ENCODE results near the gene RAB7B. TPM values are rescaled to one million over a fixed set of nuclear protein-coding genes. Genes with fewer than 3 reads are reported as not detected.

The RAB7B gene
- total and polyA plus RNA-seq, 2 donors from 2014 or later = 0.73 to 2.0 TPM

DNA sequence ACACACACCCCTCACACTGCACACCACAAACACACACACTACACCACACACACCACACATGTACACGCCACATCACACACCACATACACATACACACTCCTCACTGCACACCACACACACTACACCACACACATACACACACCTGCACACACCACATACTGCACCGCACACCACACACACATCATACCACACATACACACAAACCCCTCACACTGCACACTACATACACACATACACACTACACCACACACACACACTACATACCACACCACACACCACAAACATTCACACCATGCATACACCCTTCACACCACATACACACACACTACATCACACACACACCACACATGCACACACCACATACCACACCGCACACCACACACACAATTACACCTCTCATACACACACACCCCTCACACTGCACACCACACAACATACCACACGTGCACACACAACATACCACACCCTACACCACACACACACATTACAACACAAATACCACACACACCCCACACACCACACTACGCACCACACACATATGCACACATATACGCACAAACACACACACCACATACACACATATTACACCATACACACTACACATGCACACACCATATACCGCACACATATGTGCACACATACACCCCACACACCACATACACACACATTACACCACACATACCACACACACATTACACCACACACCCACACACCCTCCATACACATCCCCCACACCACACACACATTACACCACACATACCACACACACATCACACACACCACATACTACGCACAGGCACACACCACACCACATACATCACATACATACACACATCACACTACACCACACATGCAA lies 29.6 kb downstream of the RAB7B start:
- Histone ChIP-seq H3K9me3 (ENCODE audit: control insufficient read depth in 2 of 3, insufficient read depth in 1 of 3, low read length in 3 of 3) (peaks cover 0 to 13% (median 0%) of the 10 kb centered on the region in 3 donors), H3K4me3 (ENCODE audit: low read length in 3 of 3) (peak overlapping the region in 1 of 3 donors; percentile 28), H3K36me3 (ENCODE audit: control insufficient read depth in 2 of 3, insufficient read depth in 3 of 3, low read length in 3 of 3) (peaks cover 0 to 8% (median 0%) of the 10 kb centered on the region in 3 donors), H3K27me3 (ENCODE audit: control insufficient read depth, insufficient read depth, low read length) (no peaks in the 10 kb centered on the region), H3K27ac (ENCODE audit: low read depth in 2 of 2, low read length in 2 of 2) (no peak overlapping the region), H3K4me1 (ENCODE audit: control insufficient read depth in 2 of 3, insufficient read depth in 2 of 3, low read depth in 1 of 3, low read length in 3 of 3) (peaks cover 0 to 8% (median 5%) of the 10 kb centered on the region in 3 donors), H3K9ac (ENCODE audit: low read length in 3 of 3) (no peak overlapping the region)
- FAIRE-seq (no peak), DNase-seq (no peak)
- intact Hi-C loops (cut with DNase I) = no loop called here
- TF ChIP-seq, protein P1, sequence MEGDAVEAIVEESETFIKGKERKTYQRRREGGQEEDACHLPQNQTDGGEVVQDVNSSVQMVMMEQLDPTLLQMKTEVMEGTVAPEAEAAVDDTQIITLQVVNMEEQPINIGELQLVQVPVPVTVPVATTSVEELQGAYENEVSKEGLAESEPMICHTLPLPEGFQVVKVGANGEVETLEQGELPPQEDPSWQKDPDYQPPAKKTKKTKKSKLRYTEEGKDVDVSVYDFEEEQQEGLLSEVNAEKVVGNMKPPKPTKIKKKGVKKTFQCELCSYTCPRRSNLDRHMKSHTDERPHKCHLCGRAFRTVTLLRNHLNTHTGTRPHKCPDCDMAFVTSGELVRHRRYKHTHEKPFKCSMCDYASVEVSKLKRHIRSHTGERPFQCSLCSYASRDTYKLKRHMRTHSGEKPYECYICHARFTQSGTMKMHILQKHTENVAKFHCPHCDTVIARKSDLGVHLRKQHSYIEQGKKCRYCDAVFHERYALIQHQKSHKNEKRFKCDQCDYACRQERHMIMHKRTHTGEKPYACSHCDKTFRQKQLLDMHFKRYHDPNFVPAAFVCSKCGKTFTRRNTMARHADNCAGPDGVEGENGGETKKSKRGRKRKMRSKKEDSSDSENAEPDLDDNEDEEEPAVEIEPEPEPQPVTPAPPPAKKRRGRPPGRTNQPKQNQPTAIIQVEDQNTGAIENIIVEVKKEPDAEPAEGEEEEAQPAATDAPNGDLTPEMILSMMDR (IDR thresholded peaks at IDR 0.05; ENCODE audit: borderline replicate concordance, extremely low read depth, insufficient read depth) = no peak

DNA sequence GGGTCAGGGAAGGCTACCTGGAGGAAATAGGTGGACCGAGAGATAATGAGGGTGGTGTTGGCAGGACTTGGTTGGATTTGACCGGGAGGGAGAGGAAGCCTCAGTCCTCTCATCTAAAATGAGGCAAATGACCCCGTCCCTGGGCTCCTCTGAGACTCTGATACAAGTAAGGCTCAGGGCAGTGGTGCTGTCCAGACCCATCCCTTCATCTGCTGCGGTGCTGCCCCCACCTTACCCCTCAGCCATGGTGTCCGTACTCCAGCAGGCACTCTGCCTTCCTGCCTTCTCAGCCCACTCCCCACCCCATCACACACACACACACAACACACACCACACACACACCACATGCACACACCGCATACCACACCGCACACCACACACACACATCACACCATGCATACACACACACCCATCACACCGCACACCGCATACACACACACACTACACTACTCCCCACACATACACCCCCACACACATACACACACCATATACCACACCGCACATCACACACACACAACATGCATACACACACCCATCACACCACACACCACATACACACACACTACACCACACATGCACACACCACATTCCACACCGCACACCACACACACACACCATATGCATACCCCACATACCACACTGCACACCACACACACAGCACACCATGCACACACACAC lies 30.6 kb downstream of the RAB7B start:
- Histone ChIP-seq H3K36me3 (ENCODE audit: control insufficient read depth in 2 of 3, insufficient read depth in 3 of 3, low read length in 3 of 3) (peaks cover 0 to 8% (median 0%) of the 10 kb centered on the region in 3 donors), H3K9me3 (ENCODE audit: control insufficient read depth in 2 of 3, insufficient read depth in 1 of 3, low read length in 3 of 3) (peaks cover 0 to 13% (median 0%) of the 10 kb centered on the region in 3 donors), H3K27ac (ENCODE audit: low read depth in 2 of 2, low read length in 2 of 2) (no peak overlapping the region), H3K27me3 (ENCODE audit: control insufficient read depth, insufficient read depth, low read length) (no peaks in the 10 kb centered on the region), H3K9ac (ENCODE audit: low read length in 3 of 3) (no peak overlapping the region), H3K4me3 (ENCODE audit: low read length in 3 of 3) (peak overlapping the region in 1 of 3 donors; percentile 28), H3K4me1 (ENCODE audit: control insufficient read depth in 2 of 3, insufficient read depth in 2 of 3, low read depth in 1 of 3, low read length in 3 of 3) (peaks cover 0 to 8% (median 5%) of the 10 kb centered on the region in 3 donors)
- no peak for FAIRE-seq
- DNase-seq = no peak
- TF ChIP-seq, protein P1 (IDR thresholded peaks at IDR 0.05; ENCODE audit: borderline replicate concordance, extremely low read depth, insufficient read depth) = no peak
- intact Hi-C loops (cut with DNase I) = no loop called here

DNA sequence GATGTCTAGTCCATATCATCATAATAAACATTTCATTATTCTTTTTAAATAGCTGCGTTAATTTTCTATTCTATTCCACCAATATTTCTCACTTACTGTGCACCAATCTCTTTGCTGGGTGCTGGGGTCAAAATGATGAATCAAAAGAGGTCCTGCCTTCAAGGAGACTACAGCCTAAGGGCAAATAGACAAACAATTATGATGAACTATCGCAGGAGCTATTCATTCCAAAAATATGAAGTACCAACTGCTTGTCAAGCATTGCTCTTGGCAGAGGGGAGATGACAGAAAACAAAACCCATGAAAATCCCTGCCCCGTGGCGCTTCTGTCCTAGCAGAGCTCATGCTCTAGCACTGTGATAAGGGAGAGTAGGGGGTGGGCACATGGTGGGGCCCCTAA lies 31.1 kb downstream of the RAB7B start:
- Histone ChIP-seq H3K36me3 (ENCODE audit: control insufficient read depth in 2 of 3, insufficient read depth in 3 of 3, low read length in 3 of 3) (peaks cover 0 to 8% (median 0%) of the 10 kb centered on the region in 3 donors), H3K27ac (ENCODE audit: low read depth in 2 of 2, low read length in 2 of 2) (no peak overlapping the region), H3K9me3 (ENCODE audit: control insufficient read depth in 2 of 3, insufficient read depth in 1 of 3, low read length in 3 of 3) (peaks cover 0 to 13% (median 0%) of the 10 kb centered on the region in 3 donors), H3K4me3 (ENCODE audit: low read length in 3 of 3) (no peak overlapping the region), H3K4me1 (ENCODE audit: control insufficient read depth in 2 of 3, insufficient read depth in 2 of 3, low read depth in 1 of 3, low read length in 3 of 3) (peaks cover 0 to 8% (median 5%) of the 10 kb centered on the region in 3 donors), H3K9ac (ENCODE audit: low read length in 3 of 3) (no peak overlapping the region), H3K27me3 (ENCODE audit: control insufficient read depth, insufficient read depth, low read length) (no peaks in the 10 kb centered on the region)
- intact Hi-C loops (cut with DNase I) = no loop called here
- DNase-seq (no peak), FAIRE-seq (no peak)
- TF ChIP-seq, protein P1 (IDR thresholded peaks at IDR 0.05; ENCODE audit: borderline replicate concordance, extremely low read depth, insufficient read depth) = no peak

All from kidney (tissue), 14 donors.